AG09319 (cell line): Measurements from ENCODE around the gene CLEC16A.

Experiments used
- DNase-seq: peaks from one replicate; pipeline ENCODE4 v3.0.0-alpha.2; 2010; ENCODE audit warnings: low read depth; ENCODE audit errors: extremely low read depth
- TF ChIP-seq, protein P1 (sequence below): IDR thresholded peaks from 2 replicates; pipeline ENCODE4 v1.5.1; 2011; ENCODE audit warnings: low read depth, mild to moderate bottlenecking, inconsistent platforms, low read length, moderate library complexity

Gene CLEC16A

DNA sequence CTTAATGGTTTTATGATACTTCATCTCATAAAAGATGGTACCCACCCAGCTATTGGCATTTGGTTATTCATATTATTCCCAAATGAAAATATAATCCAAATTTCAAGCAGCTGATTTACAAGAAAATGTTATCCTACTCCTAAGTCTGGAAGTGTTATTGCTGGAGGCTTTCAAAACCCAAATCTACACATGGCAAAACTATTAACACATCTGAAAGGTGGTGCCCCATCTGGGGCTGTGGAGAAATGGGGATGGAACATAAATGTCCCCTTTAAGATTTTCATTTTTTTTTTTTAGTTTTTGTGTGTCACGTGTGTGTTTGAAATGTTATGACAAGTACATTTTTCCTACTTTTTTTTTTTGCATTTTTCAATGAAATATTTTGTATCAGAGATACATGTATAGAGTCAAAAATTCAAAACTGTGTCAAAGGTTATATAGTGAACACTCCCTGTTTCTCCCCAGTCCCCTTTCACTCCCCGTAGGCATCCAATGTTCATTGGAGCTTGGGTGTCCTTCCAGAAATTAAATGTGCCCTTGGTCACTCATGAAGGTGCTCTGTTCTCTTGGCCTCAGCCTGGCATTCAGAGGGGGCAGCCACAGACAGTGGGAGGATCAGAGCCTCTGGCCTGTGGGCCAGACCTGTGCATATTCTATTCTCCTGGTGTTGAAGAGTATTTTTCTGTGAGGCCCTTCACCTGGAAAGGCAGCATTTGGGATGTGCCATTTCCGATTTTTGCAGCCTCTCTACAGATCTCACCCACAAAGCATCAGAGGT, 79.1 kb downstream of the CLEC16A start:
- TF ChIP-seq, protein P1, sequence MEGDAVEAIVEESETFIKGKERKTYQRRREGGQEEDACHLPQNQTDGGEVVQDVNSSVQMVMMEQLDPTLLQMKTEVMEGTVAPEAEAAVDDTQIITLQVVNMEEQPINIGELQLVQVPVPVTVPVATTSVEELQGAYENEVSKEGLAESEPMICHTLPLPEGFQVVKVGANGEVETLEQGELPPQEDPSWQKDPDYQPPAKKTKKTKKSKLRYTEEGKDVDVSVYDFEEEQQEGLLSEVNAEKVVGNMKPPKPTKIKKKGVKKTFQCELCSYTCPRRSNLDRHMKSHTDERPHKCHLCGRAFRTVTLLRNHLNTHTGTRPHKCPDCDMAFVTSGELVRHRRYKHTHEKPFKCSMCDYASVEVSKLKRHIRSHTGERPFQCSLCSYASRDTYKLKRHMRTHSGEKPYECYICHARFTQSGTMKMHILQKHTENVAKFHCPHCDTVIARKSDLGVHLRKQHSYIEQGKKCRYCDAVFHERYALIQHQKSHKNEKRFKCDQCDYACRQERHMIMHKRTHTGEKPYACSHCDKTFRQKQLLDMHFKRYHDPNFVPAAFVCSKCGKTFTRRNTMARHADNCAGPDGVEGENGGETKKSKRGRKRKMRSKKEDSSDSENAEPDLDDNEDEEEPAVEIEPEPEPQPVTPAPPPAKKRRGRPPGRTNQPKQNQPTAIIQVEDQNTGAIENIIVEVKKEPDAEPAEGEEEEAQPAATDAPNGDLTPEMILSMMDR, result no peak

DNA sequence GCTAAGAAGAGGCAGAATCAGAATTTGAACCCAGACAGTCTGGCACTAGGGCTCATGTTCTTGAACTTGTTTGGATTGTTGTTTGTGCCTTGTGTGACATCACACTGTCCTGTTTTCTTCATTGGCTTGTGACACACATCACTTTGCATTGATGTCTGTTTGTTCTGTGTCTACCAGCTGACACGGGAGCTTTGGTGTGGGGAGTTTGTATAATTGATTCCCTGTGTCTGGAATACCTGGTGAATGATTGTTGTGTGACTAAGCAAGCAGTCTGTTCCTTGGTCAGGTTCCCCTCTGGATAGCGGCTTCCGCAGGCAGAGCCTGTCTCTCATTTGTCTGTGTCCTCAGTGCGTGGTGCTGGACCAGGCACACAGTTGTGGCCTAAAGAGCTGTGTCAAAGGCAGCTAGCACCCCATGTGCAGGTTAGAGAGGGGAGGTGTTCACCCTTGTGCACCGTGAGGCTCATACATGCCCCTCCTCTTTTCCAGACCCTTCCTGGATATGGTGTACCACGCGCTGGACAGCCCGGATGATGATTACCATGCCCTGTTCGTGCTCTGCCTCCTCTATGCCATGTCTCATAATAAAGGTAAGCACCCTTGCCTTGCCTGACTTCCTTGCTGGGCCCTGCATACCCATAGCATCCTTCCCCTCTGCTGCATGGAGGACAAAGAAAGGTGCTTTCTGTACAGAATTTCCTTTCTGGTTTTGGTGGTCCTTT, 80.1 kb downstream of the CLEC16A start:
- TF ChIP-seq, protein P1, result no peak
- no peak for DNase-seq

More for the DNA sequence above, 79.1 kb downstream of the CLEC16A start:
- DNase-seq, result no peak

DNA sequence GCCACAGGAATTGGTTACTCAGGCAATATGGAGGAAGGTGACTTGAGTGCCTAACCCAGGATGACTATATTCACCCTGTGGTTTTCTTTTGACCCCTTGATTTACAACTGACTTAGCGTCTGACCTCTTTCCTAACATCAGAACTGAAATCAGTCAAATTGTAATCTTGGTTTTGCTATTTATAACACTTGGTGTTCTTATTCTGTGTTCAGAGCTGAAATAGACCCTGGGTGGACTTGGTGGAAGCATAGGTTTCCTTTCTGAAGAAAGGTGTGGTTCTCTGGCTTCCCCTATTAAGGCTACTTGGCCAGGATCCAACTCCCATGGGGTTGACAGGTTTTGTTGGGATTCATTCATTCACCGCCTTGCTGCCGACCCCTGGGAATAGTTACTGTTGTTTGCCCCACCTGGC, 80.8 kb downstream of the CLEC16A start:
- TF ChIP-seq, protein P1, result no peak
- no peak for DNase-seq

DNA sequence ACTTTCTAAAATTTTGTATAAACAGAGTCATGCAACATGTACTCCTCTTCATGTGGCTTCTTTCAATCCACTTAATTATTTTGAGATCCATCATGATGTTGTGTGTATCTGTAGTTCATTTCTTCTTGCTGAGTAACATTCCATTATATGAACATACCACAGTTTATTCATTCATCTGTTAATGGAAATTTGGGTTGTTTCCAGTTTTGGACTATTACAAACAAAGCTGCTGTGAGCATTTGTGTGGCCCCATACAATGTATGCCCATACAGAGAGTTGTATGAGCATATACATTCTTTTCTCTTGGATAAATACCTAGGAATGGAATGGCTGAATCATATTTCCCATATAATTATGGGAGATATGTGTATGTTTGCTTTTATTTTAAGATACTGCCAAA, 85.6 kb downstream of the CLEC16A start:
- no peak for DNase-seq
- TF ChIP-seq, protein P1, result no peak

DNA sequence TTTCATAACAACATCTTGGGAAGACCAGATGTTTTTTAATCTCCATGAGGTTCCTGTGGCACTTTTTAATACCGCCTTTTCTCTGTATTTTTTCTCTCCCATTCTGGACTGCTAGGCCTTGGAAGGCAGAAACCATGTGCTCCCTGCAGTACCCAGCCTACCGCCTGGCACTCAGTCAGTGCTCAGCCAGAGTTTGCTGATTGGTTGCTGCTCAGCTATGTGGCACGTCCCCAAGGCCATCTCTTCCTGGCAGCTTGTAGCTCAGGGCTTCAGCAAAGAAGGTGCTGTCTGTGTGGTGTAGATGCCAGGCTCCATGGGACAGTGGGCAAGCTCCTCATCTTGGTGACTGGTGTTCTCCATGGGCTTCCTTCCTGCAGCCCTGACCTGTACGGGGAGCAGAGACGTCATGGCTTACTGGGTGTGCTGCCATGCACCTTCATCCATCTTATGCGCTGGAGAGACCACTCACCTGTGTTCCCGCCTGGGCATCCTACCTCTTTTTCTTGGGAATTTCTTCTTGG, 86.7 kb downstream of the CLEC16A start:
- TF ChIP-seq, protein P1, result no peak
- DNase-seq, result no peak

DNA sequence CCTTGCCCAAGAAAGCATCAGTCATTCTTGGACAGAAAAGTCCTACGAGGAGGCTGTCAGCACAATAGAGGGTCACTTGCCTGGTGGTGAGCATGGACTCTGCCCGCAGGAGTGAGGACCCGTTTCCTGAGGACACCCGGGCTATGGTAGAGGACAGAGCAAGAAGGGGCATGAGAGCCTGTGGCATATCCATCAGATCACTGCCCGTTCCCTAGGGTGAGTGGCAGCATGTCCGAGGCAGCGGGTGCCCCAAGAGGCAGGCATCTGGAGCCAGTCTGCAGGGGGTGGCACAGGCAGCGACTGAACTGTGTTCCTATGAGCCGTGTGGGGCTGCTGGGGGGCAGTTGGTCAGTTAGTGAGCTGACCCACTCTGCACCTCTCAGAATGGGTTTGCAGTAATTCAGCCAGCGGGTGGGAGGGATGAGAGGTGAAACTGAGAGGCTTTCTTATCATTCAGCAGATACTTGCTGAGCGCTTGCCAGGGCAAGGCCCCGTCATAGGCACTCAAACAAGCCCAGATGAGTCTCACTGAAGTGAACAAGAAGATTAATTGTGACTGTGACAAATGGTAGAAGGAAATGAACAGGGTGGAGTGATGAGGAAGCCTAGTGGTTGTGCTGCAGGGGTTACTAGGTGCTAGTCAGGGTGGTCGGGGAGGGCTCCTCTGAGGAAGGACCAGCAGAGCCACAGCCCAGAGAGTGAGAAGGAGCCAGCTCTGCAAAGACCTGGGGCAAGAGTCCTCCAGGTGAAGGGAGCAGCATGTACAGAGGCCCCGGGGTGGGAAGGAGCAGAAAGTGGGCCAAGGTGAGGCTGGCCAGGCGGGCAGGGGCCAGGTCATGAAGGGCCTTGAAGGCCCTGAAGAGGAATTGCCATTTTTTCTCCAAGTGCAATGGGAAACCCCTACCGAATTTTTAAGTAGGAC, 87.9 kb downstream of the CLEC16A start:
- no peak for DNase-seq
- TF ChIP-seq, protein P1, result no peak
